Measurements from ENCODE around the gene SRRM5.

GRCh38 chr19:43592800-43593350 is 19.0 kb upstream of the SRRM5 start:
- TF ChIP-seq POLR2A (IDR thresholded peaks at IDR 0.05) (no peak), CTCF (IDR thresholded peaks at IDR 0.05) (no peak)
